ENCODE data around the gene BUB1B.

BUB1B gene

DNA sequence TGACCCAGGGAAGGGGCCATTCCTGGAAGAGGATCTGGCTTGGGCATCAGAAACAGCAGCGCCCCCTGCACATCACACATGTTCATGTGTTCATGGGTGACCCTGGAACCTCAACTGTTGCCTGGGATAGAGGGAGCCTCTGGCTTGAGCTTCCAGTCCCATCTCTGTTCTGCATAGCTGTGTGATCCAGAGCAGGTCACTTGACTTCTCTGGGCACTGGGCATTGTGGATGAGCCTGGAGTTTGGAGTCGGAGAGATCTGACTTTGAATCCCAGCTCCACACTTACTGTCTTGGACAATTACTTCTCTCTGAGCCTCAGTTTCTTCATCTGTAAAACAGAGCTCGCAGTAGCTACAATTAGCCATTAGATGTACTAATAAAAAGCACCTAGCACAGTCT, 93.6 kb downstream of the BUB1B start:
- no peak for DNase-seq

DNA sequence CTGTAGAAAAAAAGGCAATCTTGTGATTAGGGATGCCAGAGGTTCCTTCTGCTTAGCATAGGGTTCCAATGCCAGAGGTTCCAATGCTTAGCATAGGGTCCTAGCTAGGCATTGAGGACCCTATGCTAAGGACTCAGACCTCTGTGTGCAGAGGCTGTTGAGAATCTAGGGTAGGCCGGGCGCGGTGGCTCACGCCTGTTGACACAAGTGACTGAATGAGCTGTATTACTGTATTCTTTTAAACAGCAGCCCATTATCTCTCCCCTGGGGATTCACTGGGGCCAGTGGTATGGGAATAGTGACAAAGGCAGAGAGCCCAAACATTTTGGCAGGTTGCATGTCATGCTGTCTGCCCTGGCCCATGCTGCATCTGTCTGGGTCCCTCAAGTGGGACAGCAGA, 94.2 kb downstream of the BUB1B start:
- no peak for DNase-seq

DNA sequence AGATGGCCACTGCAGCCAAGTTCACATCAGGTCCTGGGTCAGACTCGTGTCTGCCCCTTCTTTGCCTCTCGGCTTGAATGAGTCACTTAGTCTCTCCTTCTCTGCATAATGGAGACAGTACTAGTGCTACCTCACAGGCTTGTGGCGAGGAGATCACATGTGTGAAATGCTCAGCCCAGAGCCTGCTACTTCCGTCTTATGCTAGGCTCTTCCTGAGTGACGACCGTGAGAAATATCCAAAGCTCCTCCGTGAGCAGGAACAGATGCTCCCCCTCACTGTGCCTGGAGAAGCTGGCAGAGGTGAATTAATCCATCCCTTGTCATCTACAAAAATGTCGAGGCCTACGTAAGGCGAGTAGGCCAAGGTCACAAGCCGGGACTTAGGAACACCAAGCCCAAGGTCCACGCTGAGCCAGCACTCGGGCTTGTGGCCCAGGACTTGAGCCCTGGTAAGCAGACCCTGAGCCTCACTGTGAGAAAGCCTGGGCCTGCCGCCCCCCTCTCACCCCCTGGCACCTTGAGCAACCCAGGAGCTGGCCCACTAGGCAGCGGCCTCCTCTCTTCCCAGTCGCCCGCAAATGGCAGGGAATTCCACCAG, 95.9 kb downstream of the BUB1B start:
- DNase-seq: no peak

DNA sequence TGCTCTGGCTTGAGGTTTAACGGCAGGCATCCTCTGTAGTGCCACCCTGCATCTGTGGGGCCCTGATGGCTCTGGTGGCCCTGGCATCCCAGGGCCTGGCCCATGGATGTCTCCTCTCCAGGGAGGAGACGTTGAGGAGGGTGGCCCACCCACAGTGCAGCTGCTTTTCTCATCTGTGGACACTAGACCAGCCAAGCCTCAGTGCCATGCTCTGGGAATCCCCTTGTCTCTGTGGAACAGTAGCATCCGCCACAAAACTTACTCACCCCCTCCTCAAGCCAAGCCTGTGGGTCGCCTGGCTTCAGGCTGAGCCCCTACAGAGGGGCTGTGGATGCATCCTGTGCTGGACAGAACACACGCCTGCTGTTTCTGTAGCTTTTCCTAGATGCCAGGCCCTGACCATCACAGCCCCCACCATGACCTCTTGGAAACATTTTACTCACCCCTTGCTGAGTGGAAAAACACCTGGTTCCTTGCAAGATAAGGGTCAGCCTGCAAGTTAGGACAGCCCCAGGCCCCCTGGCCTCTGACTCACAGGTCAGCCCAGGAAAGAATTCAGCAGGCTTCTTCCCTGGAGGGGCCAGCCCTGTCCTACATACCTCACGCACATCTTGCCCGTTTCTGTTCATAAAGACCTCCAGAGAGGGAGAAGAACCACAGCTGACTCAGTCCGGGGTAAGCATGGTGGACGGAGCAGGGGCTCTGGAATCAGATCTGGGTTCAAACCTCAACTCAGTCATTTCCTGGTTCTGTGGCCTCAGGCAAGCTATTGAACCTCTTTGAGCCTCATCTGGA, 97.0 kb downstream of the BUB1B start:
- no peak for DNase-seq

DNA sequence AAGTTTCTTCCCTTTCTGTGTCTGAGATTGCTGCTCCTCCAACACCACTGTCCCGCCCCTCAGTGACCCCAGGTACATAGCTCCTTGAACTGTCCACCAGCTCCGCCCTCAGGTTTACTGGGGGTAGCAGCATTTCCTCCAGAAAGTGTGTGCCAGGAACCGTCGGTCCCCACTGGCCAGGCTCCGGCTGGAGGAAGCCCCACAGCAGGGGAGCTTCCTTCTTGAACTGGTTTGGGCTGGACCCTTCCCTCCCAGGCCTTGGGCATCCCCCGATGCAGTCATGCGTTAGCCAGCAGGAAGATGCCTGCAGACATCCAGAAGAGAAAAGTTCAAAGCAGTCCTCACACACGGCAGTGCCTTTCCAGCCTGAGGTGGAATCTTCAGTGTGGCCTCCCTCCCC, 97.7 kb downstream of the BUB1B start:
- DNase-seq: no peak

DNA sequence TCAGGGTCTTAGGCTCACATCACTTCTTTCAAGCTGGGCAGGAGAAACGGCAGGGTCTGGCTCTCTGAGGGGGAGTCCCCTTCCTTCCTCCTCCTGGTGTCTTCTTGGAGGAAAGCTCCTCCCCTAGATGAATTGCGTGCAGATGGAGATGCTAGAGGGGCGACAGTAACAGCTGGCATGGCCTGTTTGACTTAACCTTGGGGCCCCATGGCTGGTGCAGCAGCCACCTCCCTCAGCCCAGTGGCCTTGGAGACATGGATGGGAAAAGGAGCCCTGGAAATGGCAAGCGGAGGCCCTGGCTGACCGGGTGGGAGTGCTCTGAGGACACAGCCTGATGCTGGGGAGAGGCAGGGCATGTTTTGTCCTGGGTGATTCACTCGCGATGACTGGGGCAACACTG, 98.2 kb downstream of the BUB1B start:
- no peak for DNase-seq

DNA sequence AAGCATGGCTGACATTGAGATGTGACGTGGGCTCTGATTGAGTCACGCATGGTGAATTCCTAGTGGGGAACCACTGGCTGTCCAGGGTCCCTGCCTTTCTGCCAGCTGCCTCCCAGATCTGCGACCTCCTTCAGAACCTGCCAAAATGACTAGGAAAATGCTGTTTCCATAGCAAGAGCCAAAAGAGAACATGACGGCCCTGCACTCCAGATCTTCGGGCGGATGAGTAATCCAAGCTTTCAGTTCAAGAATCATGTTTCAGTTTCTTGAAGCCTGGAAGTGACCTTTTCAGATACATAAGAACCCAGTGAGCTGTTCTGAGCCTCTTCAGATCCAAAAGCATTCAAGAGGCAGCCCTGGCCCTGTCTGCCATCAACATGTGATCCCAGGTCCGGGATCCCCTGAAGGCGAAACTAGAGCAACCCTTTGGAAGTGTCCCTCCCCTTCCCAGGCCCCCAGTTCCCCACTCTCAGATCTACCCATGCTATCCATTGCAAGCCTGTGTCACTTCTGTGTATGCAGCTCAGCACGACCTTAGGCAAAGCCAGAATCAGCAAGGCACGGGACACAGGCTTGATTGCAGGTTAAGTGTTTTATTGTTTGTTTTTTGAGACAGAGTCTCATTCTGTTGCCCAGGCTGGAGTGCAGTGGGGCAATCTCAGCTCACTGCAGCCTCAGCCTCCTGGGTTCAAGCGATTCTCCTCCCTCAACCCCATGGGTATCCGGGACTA, 102.3 kb downstream of the BUB1B start:
- DNase-seq: no peak

DNA sequence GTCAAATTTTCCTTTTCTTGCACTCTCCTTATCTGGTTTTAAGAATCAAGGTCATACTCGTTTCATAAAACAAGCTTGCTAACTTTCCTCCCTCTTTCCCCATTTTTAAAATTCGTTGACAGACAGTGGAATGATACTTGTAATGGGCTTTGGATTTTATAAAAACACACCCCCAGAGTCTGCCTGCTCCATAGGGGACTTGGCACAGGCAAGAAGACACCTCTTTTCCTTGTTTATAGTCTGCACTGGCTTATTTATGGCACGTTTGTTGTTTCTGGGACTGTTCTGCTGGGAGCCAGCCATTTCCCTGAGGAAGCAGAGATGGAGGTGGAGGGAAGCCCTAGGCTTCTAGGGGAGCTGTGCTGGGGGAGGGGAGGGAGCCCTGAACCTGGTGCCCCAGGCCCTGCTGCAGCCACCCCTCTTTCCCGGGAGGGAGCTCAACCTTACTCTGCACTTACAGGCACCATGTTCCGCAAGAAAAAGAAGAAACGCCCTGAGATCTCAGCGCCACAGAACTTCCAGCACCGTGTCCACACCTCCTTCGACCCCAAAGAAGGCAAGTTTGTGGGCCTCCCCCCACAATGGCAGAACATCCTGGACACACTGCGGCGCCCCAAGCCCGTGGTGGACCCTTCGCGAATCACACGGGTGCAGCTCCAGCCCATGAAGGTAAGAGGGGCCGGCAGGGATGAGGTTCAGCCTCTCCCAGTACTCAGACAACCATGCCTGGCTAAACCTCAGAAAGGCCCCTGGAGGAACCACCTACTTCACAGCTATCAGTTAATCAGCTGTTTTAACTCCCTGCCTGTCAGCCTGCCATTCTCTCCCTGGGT, 103.7 kb downstream of the BUB1B start:
- no peak for DNase-seq

DNA sequence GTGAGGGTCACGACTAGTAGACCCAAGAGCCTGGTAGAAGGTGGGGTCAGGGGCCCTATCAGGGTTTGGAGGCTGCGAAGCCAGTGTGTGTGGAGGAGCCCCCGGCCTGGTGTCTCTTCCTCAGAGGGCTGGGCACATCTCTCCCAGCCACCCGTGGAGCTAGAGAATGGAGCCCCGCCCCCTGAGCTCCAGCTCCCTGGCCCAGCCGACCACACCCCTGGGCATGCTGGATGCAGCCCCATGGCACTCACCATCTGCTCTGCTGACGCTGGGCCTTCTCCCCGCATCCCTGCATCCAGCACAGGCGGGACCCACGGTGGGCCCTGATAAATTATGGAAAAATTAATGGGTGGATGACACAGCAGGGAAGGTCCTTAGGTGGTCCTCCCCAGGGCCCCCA, 104.5 kb downstream of the BUB1B start:
- no peak for DNase-seq

DNA sequence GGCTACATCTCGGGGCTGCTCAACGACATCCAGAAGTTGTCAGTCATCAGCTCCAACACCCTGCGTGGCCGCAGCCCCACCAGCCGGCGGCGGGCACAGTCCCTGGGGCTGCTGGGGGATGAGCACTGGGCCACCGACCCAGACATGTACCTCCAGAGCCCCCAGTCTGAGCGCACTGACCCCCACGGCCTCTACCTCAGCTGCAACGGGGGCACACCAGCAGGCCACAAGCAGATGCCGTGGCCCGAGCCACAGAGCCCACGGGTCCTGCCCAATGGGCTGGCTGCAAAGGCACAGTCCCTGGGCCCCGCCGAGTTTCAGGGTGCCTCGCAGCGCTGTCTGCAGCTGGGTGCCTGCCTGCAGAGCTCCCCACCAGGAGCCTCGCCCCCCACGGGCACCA, 105.0 kb downstream of the BUB1B start:
- DNase-seq: no peak

DNA sequence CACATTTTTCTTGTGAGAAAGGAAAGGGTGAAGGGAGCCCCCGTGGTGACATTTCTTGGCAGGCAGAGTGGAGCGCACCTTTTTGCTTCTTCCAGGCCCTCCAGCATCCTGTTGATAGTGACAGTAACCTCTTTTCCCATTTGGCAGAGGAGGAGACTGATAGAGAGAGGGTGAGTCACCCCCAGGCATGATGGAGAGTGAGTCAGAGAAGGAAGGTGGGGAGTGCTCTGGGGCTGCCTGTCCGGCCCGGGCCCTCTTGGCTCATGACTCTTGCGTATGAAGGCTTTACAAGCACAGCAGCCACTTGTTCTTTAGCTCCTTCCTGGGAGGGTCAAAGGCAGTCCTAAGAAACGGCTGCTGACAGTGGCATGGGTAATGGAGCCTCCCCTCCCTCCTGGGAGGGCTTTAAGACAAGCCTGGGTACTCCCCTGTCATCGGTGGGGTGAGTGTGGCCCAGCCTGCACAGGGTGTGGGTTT, 106.0 kb downstream of the BUB1B start:
- DNase-seq: no peak

DNA sequence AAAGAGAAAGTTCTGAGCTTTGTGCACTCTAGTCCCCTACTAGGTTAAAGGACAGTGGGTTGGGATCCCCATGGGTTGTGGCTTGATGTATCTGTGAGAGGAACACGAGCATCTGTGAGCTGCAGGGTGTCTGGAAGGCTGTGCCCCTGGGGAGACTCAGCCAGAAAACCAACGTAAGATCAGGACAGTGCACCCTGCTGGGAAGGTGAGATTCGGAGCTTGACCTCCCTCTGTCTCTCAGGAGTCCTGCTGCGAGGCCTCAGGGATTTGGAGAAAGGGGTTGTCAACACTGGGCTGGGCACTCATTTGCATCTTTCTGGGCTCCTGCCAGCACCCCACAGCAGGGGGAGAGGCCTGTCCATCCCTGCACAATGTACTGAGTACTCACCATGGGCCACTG, 106.8 kb downstream of the BUB1B start:
- no peak for DNase-seq

DNA sequence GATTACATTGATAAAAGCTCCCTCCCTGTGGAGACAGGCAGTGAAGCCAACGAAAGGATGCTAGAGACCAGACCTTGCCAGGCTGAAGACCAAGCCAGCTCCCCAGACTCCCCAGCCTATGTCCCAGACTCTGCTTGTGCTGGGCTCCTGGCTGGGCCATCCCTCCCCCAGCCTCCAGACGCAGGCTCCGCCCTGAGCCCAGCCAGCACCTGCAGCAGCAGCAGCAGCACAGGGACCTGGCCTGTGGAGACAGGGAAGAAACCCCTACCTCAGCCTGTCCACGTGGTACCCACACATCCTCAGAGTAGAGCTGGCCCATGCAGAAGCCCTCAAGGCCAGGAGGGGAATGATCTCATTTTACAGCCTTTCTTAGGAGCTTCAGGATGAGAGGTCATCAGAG, 108.7 kb downstream of the BUB1B start:
- DNase-seq: no peak

DNA sequence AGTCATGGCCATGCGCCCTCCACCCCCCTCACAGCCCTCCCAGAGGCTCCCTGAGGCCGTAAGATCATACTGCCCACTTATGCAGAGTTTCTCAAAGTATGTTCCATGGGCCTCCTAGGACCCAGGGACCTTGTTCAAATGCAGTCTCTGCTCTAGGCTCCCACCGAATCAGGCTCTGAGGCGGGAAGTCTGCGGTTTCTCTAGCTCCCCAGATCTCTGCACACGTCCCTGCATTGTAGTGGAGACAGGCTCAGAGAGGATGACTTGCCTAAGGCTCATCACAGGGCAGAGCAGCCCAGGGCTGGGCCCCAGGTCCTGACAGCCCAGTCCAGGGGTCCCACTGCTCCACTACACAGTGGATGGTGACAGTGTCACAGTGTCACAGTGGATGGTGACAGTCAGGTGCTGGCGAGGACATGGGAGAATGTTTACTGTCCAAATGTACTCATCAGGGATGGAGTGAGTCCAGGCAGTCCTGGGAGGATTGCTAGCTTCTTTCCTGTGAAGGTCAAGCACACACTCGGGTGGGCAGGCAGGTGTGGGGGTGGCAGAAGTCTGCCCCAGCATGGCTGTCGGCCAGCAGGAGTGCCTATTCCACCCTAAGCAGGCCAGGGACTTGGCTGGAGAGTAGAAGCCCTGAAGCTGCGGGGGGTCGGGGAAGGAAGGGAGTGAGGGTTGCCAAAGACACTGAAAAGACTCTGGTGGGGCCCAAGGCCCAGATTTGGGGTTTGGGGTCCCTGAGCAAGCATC, 109.6 kb downstream of the BUB1B start:
- DNase-seq: no peak
